Measurements from ENCODE around the gene TEX11.
"Not testable (repeated sequence)": the region's sequence is repeated elsewhere in the genome, so short reads cannot be mapped to it uniquely, and the experiment has no call there.

Gene TEX11

DNA sequence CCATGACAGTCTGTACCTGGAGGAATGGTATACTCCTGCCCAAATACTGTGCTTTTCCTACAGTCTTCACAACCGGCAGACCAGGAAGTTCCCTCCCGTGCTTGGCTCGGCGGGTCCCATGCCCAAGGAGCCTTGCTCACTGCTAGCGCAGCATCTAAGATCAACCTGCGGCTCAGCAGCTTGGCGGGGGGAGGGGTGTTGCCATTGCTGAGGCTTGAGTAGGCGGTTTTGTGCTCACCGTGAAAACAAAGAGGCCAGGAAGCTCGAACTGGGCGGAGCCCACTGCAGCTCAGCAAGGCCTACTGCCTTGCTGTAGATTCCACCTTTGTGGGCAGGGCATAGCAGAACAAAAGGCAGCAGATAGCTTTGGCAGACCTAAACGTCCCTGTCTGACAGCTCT lies 152.7 kb downstream of the TEX11 start:
- DNase-seq (ENCODE audit: low read depth) = no peak

DNA sequence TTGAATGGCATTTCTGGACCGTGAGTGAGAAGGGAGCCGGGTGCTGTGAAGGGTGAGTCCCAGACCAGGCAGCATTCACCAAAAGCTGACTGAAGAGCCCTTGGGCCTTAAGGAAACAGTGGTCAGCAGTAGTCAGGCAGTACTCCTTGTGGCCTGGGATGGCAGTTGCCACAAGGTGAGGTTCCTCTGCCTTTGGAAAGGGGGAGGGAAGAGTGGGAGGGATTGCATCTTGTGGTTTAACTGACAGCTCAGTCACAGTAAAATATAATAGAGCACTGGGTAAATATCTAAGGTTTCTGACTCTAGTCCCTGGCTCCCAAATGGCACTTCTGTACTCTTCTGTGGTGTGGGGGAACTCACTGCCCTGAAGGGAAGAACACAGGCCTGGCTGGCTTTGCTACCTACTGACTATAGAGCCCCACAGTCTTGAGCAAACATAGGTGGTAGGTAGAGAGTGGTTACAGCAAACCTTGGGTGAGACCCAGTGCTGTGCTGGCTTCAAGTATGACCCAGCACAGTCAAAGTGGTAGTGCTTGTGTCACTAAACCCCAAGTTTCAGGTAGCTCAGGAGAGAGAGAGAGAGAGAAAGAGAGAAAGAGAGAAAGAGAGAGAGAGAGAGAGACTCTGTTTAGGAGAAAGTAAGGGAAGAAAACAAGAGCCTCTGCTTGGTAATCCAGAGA lies 154.2 kb downstream of the TEX11 start:
- DNase-seq (ENCODE audit: low read depth) = no peak

DNA sequence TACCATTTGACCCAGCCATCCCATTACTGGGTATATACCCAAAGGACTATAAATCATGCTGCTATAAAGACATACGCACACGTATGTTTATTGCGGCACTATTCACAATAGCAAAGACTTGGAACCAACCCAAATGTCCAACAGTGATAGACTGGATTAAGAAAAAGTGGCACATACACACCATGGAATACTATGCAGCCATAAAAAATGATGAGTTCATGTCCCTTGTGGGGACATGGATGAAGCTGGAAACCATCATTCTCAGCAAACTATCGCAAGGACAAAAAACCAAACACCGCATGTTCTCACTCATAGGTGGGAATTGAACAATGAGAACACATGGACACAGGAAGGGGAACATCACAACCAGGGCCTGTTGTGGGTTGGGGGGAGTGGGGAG lies 174.7 kb downstream of the TEX11 start:
- DNase-seq (ENCODE audit: low read depth) = not testable (repeated sequence)

DNA sequence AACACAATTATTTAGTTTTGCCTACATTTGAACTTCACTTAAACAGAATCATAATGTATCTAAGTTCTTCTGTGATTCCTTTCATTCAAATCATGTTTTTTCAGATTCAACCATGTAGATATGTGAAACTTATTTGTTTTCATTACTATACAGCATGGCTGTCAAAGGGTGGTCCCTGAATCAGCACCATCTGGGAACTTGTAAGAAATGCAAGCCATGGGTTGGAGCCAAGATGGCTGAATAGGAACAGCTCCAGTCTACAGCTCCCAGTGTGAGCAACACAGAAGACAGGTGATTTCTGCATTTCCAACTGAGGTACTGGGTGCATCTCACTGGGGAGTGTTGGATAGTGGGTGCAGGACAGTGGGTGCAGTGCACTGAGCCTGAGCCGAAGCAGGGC lies 180.6 kb downstream of the TEX11 start:
- not testable (repeated sequence) for DNase-seq (ENCODE audit: low read depth)

DNA sequence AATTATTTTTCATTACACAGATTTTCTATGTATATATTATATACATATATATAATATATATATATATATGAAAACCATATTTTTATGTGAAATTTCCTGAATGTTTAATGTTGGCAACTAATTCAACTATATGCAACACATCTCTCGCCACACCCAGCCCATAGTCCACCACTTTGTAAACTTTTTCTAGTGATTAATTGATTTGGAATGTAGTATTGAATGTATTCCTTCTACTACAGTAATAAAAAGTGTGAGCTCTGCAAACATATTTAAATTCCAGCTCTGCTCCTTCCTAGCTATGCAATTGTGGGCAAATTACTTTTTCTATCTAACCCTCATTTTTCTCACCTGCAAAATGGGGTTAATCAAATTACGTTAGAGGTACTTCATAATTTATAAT lies 187.8 kb downstream of the TEX11 start:
- DNase-seq (ENCODE audit: low read depth) = no peak

DNA sequence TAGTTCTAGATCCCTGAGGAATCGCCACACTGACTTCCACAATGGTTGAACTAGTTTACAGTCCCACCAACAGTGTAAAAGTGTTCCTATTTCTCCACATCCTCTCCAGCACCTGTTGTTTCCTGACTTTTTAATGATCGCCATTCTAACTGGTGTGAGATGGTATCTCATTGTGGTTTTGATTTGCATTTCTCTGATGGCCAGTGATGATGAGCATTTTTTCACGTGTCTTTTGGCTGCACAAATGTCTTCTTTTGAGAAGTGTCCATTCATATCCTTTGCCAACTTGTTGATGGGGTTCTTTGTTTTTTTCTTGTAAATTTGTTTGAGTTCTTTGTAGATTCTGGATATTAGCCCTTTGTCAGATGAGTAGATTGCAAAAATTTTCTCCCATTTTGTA lies 197.2 kb downstream of the TEX11 start:
- not testable (repeated sequence) for DNase-seq (ENCODE audit: low read depth)

DNA sequence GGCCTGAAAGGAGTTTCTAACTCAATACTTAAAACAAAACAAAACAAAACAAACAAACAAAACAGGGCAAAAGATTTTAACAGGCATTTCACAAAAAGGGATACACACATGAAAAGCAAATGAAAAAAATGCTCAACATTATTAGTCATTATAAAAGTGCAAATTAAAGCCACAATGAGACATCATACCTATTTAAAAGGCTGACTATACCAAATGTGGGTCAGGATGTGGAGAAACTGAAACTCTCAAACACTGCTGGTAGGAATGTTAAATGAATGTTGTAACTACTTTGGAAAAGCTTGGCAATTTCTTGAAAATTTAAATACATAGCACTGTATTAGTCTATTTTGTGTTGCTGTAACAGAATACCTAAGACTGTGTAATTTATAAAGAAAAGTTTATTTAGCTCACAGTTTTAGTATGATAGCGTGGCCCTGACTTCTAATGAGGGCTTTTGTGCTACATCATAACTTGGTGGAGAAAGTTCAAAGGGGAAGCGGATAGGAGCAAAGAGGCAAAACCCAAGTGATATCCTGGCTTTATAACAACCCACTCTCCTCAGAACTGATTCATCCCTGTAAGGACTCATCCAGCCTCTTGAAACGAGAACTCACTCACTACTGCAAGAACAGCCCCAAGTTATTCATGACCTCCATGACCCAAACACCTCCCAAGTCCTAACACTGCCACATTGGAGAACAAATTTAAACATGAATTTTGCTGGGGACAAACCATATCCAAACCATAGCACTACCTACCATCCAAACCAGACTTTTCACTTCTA lies 214.0 kb downstream of the TEX11 start:
- no peak for DNase-seq (ENCODE audit: low read depth)

DNA sequence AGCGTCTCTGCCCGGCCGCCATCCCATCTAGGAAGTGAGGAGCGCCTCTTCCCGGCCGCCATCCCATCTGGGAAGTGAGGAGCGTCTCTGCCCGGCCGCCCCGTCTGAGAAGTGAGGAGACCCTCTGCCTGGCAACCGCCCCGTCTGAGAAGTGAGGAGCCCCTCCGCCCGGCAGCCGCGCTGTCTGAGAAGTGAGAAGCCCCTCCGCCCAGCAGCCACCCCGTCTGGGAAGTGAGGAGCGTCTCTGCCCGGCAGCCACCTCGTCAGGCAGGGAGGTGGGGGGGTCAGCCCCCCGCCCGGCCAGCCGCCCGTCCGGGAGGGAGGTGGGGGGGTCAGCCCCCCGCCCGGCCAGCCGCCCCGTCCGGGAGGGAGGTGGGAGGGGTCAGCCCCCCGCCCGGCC lies 229.1 kb downstream of the TEX11 start:
- DNase-seq (ENCODE audit: low read depth) = not testable (repeated sequence)

DNA sequence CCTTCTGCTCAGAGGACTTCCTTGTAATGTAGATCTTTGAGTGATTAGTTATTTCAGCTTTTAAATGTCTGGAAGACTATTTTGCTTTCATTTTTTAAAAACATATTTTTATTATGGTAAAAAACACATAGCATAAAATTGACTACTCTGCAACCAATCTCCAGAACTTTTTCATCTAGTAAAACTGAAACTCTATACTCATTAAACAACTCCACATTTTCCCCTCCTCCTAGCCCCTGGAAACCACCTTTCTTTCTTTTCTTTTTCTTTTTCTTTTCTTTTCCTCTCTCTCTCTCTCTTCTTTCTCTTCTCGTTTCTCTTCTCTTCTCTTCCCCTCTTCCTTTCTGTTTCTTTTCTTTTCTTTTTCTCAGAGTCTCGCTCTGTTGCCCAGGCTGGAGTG lies 233.2 kb downstream of the TEX11 start:
- no peak for DNase-seq (ENCODE audit: low read depth)

DNA sequence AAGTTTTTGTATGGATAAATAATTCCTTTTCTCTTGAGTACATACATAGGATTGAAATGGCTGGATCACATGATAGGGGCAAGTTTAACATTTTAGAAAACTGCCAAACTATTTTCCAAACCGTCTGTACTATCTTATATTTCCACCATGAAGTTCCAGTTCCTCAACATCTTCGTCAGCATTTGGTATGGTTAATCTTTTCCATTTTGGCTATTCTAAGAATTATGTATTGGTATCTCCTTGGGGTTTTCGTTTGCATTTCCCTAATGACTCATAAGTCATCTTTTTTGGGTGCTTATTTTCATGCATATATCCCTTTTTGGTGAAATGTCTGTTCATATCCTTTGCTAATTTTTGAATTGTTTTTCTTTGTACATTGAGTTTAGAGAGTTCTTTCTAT lies 236.2 kb downstream of the TEX11 start:
- no peak for DNase-seq (ENCODE audit: low read depth)

DNA sequence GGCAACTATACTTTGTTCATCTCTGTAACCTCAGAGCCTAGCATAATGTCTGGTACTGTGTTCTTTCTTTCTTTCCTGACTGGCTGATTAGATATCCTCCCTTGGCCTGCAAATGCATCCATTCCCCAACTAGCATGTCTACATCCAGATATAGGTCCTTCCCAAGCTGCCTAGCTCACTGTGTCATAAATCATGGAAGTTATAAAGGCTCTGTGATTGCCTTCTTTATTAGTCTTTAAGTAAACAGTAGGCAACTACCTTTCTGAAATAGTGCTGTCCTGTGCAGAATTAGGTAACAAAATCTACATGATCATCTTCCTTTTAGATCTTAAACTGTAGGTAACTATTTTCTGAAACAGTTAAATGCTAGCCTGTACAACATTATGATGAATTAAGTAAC lies 239.4 kb downstream of the TEX11 start:
- DNase-seq (ENCODE audit: low read depth) = no peak

DNA sequence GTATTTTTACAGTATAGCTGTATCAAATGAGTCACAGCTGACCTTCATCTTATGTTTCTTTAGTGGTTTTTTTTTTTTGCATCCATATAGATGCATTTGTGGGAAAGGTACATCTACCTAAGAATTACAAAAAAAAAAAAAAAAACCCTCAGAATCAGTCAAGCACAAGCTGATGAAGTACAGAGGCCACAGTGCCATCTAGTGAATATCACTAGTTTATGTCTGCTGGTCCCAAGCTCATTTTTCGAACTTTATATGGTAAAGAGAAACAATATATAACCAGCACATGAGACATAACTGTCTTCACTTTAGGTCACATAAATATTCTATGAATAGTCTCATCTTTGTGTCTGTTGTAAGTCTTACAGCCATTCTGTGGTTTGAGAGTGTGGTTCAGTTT lies 243.8 kb downstream of the TEX11 start:
- no peak for DNase-seq (ENCODE audit: low read depth)

DNA sequence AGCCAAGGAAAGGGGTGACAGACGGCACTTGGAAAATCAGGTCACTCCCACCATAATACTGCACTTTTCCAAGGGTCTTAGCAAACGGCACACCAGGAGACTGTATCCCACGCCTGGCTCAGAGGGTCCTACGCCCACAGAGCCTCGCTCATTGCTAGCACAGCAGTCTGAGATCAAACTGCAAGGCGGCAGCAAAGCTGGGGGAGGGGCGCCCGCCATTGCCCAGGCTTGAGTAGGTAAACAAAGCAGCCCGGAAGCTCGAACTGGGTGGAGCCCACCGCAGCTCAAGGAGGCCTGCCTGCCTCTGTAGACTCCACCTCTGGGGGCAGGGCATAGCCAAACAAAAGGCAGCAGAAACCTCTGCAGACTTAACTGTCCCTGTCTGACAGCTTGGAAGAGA lies 247.4 kb downstream of the TEX11 start:
- not testable (repeated sequence) for DNase-seq (ENCODE audit: low read depth)

DNA sequence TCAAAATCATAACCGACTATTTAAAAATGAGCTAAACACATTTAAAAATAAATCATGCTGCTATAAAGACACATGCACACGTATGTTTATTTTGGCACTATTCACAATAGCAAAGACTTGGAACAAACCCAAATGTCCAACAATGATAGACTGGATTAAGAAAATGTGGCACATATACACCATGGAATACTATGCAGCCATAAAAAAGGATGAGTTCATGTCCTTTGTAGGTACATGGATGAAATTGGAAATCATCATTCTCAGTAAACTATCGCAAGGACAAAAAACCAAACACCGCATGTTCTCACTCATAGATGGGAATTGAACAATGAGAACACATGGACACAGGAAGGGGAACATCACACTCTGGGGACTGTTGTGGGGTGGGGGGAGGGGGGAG lies 251.0 kb downstream of the TEX11 start:
- DNase-seq (ENCODE audit: low read depth) = not testable (repeated sequence)

DNA sequence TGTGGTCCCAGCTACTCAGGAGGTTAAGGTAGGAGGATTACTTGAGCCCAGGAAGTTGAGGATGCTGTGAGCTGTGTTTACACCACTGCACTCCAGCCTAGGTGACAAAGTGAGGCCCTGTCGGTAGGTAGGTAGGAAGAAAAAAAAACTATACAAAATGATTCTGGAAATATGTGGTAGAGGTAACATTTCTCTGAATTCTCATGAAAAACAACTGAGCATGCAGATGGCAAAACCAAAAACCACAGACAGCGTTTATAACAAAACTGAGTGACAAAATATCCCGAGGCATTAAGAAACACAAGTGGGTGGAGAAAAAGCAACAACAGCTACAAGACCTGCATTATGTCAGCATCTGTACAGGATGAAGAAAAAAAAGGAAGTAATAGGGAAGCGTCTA lies 252.2 kb downstream of the TEX11 start:
- no peak for DNase-seq (ENCODE audit: low read depth)

DNA sequence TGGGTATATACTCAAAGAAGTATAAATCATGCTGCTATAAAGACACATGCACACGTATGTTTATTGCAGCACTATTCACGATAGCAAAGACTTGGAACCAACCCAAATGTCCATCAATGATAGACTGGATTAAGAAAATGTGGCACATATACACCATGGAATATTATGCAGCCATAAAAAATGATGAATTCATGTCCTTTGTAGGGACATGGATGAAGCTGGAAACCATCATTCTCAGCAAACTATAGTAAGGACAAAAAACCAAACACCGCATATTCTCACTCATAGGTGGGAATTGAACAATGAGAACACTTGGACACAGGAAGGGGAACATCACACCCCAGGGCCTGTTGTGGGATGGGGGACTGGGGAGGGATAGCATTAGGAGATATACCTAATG lies 260.6 kb downstream of the TEX11 start:
- DNase-seq (ENCODE audit: low read depth) = not testable (repeated sequence)

DNA sequence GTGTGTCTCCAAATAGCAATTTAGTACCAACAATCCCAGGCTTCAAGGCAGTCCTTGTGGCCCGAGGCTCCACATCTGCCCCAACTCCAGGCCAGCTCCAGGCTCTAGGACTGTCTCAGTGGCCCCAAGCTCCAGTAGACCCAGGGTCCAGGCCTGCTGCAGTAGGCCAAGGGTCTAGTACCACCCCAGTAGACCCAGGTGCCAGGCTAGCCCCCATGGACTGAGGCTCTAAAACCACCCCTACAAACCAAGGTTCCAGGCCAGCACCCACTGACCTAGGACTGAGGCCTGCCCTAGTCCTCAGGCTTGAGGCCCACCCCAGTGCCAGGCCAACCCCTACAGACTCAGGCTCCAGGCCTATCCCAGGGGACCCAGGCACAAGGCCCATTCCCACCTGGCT lies 272.3 kb downstream of the TEX11 start:
- DNase-seq (ENCODE audit: low read depth) = no peak

DNA sequence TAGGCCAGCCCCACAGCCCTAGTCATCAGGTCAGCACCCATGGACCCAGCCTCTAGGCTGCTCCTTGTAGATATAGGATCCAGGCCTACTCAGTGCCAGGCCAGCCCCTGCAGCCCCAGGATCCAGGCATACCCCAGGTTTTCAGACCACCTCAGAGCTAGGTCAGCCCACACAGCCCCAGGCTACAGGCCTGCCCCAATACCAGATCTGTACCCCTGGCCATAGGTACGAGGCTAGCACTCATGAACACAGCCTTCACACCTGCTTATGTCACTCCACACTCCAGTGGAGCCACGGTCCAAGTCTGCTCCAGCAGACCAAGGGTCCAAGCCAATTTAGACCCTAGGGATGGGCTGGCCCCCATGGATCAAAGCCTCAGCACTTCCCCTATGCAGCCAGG lies 272.8 kb downstream of the TEX11 start:
- DNase-seq (ENCODE audit: low read depth) = no peak

DNA sequence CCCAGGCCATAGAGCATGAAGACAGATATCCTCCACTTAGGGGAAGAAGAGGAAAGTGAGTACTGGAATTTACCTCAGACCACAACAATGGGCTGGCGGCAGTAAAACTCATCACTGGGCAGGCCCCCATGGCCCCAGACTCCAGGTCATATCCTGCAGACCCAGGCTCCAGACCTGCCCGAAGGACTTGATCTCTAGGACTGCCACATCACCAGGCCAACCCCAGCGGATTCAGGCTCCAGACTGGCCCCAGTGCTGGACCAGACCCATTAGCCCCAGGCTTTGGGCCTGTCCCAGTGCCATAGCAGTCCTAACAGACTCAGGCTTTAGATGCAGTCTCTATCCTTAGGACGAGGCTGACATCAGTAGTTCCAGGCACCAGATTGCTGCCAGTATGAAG lies 273.3 kb downstream of the TEX11 start:
- DNase-seq (ENCODE audit: low read depth) = no peak

DNA sequence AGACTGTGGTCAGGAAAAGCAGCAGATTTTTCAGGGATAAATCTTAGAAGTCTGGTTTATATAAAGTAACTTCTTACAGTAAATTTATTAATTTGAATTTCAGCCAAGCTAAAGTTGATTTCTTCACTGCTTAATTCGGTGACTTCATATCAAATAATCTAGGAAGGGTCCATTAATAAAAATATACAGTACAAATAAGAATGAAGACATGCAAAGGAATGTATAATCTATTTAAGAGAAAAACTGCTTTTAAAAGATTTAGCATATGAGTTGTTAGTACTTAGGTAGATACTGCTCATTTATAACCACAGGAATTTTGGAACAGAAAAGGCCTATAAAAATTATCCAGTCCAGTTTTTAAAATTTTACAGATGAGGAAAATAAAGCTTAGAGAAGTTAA lies 286.8 kb downstream of the TEX11 start:
- DNase-seq (ENCODE audit: low read depth) = no peak

DNA sequence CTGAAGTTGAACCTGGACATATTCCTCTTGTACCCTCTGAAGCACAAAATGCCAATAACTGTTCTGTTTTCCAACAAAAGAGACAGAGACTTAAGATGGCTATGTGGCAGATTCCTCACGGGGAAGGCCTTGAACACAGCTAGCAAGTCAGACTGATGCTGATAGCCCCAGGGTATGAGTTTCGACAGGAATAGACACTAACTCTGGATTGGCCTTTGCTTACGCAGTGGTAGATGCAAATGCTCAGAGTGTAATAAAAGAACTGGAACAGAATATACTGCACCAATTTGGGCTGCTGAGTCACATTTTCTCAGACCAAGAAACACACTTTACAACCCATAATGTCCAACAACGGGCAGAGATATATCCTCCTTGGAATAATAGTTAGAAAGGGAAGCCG lies 290.0 kb downstream of the TEX11 start:
- no peak for DNase-seq (ENCODE audit: low read depth)

DNA sequence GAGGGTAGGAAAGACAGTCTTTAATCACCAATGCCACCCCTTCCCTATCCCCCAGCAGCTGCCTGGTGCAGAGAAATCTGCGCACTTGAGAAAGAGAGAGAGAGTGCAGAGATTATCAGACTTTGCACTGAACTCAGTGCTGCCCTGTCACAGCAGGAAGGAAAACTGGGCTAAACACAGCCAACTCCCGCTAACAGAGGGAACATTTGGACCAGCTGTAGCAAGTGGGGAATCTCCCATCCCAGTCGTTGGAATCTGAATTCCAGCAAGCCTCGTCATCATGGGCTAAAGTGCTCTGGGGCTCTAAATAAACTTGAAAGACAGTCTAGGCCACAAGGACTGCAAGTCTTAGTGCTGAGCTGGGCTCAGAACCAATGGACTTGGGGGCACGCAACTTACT lies 295.2 kb downstream of the TEX11 start:
- no peak for DNase-seq (ENCODE audit: low read depth)

DNA sequence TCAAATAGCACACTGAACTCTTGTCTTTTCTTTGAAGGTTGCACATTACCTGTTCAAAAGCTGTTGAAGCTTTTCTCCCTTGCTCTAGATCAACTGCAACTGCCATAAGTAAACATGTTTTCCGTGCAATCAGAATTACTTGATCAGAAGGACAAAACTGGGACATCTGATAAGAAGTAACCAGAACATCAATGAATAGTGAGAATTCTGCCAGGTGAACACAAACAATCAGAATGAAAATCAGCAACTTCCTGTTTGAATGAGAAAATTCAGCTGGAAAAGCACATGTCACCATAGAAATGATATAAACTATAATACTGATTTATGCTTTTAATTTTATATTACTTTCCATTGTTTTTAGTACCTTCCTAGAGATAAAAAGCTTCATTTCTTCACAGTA lies 303.2 kb downstream of the TEX11 start:
- DNase-seq (ENCODE audit: low read depth) = no peak

DNA sequence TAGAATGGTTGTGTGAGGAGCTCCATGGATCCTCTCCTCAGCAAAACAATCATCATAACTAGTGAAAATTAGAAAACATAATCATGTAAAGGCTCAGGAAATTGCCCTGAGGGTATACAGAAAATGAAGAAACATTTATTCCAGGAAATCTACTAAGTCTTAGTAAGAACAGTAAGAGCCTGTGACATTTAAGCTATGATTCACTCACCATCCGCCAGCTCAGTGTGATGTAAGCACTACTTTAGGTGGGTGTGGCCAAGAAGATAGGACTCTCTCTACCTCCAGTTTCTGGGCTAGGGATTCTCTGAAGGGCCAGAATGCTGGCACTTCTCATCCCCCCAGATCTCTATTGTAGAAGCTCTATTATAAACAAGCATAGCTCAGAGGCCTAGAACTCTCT lies 316.4 kb downstream of the TEX11 start:
- DNase-seq (ENCODE audit: low read depth) = no peak
